Stimulated activated CD4-positive, alpha-beta T cell treated with anti-CD3 and anti-CD28 coated beads, Interleukin-15, amount 100 ng/mL, for 24 hours (primary cell): ENCODE results near the gene TUBGCP2.
"Not testable (repeated sequence)": the region's sequence is repeated elsewhere in the genome, so short reads cannot be mapped to it uniquely, and the experiment has no call there.

ENCODE experiments used
- DNase-seq: peaks from one replicate; pipeline ENCODE4 v3.0.0-alpha.2; 2020

Gene TUBGCP2

DNA sequence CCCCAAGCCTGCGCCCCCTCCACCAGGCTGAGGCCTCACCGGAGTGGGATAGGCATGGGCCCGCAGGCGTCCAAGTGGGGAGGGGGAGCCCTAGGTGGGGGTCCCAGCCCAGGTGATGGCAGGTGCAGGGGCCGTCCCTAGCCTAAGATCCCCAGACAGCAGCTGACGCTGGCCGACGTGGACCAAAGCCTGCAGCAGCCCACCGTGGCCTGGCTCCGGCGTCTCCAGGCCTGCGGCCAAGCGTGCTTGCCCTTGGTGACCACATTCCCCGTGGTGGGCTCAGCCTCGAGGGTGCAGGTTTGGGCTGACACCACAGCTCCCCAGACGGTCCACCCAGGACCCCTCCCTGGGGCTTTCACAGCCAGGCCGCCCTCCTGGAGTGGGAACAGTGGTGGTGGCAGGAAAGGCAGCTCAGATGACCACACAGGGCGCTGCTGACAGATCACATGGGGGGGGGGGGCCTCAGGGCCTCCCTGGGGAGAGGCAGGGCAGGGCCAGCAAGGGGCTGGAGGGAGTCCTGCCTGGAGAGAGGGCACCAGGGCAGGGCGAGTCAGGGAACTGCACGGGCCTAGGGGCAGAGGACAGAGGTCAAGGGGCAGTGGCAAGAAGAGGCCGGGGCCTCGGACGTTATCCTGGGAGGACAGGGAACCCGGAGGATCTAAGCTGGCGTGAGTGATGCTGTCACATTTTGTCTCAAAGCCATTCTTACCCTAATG lies 31.2 kb downstream of the TUBGCP2 start:
- no peak for DNase-seq

DNA sequence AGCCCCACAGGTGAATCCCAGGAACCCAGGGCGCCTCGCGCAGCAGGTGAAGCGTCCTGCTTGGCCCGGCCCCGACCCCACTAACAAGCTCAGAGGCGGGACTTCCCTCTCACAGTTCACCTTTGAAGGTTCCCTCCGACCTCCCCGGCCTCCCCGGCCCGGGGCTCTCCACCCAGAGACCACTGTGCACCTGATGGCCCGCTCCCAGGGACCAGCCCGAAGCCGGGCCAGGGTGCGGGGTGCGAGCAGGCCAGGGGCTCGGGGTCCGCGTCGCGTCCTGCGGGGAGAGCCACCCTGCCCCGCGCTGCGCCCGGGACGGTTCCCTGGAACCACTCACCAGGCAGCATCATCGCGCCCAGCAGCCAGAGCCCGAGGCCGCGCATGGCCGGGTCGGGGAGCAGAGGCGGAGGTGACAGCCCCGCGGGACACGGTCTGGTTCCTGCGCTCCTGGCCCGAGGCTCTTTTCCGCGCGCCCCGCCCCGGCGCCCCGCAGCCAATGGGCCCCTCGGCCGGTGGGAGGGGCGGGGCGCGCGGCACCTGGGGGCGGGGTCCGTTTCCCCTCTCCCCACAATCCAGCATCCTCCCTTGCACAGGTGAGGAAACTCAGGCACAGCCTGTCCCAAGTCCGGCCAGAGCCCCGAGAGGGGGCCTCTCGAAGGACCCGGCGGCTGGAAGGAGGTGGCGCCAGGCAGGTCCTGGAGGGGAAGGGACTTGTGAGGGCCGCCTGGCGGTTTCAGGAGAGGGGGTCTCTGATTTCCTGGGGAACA lies 32.1 kb downstream of the TUBGCP2 start, which contains the start of gene ADAM8:
Gene ADAM8, minus strand, starts transcription at position 434 of the 767 bp plus-strand sequence. Its CDS starts 51 bp downstream, at position 383.
- peak; percentile 87 for DNase-seq

DNA sequence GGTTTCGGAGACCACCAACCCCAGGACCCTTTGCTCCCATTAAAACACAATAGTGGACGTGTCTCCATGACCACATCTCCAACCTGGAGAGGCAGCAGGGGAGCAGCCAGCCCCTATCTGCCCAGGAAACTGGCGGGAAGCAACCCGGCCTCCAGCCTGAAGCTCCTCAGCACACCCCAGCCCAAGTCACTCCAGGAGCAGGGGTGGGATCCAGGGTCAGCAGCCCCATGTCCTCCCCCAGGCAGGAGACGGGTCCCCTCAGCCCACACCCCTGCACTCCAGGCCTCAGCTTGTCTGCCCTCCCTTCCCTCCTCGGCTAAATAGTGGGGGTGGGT lies 32.6 kb downstream of the TUBGCP2 start:
- no peak for DNase-seq

DNA sequence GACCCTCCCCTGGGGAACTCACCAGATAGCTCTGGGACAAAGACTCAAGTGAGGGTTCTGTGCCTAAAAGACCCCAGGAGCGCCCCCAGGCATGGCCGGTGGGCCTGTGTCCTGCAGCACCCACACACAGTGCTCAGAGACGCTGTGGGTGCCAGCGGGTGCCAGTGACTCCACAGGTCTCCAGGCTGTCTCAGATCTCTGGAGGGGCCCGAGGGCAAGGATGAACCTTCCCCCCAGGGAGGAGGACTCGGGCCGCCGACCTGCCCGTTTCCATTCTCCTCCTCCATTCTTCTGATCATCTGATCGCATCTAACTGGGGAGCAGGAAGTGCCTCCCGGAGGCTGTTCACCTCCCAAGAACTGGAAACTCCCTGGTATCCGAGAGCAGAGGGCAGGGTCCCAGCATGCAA lies 33.0 kb downstream of the TUBGCP2 start:
- peak; percentile 68 for DNase-seq

DNA sequence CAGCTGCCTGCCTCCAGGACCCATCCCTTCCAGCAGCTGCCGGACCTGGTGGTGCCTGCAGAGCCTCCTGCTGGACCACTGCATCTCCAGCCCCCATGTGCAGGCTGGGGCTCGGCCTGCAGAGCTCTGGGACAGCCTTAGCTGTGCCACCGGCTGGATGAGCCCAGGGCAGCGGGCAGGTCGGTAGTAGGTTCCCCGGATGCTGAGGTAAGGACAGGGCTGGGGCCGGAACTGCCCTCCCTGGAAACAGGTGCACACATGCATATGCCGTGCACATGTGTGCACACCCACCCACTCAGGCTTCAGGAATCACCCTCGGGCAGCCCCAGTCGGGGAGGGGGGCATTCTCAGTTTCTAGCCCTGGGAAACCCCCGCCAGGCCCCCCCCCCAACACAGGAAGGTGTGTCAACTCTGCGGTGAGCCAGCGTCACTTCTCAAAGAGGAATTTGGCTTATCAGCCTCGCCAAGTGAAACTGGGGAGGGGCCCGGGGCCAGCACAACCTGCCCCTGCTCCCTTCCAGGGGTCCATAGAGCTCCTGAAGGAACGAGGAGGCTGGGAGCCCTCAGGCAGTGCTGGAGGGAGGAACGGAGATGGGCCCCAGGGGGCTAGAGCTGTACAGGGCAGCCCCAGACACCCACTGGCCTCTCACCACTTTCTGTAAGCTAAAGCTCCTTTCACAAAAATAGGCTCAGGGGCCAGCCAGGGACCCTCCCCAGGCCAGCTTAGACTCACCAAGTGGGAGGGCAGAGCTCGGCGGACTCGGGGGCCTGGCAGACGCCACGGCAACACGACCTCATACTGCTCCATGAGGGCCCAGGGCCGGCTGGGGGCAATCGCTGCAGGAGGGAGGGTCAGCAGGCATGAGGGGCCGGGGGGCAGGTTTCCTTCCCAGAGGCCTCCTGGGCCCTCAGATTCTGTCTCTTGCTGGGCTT lies 33.7 kb downstream of the TUBGCP2 start:
- peak; percentile 91 for DNase-seq

DNA sequence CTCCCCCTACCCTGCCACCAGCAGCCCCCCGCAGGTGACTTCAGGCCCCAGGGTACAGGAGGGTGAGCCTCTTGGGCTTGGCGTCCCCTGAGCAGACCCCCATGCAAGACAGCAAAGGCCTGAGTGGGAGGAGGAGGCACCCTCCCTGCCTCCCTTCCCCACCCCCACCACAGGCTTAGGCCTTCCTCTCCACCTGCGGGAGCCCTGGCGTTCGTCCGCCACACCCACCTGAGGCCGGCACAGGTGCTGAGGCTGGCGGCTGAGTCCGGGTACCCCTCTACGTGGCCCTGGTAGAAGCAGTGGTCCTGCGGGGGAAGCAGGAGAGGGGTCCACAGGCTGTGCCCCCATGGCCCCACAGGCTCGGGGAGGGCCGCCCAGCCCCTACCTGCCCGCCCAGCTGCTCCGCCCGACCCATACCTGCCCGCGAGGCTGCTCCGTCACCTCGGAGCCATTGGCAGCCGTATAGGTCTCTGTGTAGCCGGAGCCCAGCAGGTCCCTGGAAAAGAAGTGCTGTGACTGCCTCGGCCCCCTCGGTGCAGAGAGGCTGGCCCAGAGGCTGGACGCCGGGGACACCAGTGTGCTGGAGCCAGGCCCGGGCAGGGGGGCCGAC lies 35.0 kb downstream of the TUBGCP2 start:
- no peak for DNase-seq

DNA sequence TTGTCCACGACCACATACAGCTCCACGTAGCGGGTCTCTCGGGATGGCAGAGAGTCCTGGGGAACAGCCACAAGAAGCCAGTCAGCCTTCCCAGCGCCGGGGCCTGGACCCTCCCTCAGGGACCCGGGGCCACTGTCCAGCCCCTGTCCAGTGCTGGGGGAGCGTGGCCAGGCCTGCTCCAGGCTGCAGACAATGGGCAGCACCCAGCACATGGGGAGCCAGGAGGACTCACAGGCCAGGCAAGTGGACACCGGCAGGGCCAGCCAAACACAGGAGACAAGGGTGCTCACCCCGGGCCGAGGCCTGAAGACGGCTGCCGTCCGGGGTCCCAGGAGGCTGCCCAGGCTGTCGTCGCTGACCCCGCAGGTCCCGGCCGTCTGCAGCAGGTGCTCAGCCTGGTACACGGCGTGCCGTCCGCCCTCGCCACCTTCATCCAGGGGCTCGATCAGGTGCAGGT lies 35.7 kb downstream of the TUBGCP2 start:
- no peak for DNase-seq

DNA sequence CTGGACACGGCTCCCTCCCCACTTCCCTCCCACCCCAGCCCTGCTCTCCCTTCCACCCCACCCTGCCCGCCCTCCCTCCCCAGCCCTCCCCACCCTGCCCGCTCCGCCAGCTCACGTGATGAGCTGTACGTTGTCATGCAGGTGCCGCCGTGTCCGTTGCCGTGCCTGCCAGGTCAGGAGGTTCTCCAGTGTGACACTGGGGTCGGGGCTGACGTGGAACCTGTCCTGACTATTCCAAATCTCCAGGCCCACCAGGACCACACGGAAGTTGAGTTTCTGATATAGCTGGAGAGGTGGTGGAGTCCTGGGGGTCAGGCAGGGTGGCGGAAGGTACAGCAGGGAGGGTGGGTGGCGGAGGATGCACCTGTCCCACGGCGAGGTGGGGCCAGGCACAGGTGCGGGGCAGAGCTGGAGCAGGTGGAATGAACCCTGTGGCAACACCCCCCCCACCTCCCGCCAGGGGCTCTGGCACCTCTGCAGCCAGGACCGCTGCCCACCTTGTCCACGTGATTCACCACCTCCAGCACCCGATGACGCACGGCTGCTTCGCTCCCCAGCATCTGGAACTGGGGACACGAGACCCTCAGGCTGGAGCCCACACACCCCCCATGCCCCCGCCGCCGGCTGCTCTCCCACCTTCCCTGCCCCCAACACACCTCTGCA lies 36.2 kb downstream of the TUBGCP2 start:
- no peak for DNase-seq

DNA sequence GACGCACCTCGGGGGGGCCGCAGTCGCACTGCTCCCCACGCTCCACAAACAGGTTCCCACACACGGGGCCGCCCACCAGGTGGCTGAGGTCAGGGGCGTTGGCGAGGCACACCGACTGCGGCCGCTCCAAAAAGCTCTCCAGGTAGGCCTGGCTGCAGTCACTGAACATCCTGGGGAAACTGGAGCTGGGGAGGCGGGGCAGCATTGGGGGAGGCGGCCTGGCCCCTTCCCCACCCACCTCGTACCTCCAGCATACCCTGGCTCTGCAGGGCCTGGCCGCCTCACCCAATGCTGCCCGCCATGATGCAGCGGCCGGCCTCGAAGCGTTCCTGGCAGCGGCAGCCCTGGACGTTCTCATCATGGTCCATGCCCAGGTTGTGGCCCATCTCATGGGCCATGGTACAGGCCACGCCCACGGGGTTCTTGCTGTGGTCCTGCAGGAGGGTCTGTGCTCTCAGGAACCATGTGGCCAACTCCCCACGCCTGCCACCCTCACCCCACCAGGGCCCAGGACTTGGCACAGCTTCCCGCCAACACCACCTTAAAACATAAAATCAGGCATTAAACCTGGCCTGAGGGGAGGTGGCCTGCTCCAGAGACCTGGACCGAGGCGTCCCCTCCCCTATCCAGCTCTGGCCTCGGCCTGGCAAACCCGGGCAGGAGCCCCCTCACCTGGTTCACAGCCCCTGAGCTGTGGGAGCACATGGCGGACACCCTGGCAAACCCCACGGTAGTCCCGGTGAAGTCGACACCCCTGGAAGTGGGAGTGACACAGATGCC lies 37.0 kb downstream of the TUBGCP2 start:
- no peak for DNase-seq

DNA sequence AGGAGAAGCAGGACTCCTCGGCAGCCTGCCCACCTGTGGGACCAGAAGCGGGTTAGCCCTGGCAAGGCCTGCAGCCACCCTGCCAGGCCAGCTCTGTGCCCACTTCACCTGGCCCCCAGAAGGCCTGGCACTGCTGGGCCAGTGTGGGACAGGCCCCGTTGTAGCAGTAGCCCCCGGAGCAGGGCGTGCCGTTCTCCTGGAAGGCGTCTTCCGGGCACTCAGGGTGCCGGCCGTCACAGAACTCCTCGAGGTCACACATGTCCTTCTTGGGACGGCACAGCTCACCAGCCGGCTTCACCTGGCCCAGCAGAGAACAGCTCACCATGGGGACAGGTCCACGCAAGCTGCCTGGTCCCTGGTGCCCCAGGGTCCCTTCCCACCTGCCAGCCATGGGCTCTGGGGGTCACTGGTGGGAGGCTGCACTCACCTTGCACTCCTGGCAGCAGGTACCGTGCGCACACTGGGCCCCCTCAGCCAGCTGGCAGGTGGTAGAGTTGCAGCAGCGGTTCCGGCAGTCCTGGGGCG lies 37.8 kb downstream of the TUBGCP2 start:
- no peak for DNase-seq

DNA sequence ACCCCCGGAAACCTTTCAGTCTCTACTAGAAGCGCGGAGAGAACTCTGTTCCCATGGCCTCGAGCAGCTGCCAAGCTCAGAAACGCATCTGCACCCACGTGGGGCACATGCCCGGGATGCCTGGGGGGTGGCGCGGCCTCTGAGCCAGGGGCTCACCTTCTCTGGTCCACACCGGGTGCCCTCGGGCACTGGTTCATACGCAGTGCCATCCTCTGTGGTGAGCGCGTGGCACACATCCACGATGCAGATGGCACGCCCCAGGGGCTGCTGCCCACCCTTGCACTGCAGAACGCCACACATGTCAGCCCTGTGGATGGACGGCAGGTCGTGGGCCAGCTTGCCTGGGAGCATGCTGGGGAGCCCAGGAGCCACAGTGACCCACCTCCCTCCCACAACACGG lies 38.5 kb downstream of the TUBGCP2 start:
- no peak for DNase-seq

DNA sequence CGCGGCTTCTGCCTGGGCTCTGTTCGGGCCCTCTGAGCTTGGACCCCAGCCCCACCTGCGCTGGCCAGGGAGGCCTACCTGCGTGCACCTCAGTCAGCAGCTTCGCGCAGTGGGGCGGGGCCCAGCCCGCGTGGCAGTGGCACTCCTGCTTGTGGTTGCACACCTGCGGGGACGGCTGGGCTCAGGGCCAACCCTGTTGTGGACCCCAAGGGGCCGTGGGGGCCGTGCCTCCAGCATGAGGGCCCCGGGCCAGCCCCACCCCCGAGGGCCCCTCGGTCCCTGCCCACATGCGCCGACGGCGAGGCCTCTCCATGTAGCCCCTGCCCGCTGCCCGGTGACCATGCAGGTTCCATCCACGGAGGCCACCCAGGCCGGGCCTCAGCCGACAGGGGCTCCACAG lies 39.3 kb downstream of the TUBGCP2 start:
- DNase-seq = no peak

DNA sequence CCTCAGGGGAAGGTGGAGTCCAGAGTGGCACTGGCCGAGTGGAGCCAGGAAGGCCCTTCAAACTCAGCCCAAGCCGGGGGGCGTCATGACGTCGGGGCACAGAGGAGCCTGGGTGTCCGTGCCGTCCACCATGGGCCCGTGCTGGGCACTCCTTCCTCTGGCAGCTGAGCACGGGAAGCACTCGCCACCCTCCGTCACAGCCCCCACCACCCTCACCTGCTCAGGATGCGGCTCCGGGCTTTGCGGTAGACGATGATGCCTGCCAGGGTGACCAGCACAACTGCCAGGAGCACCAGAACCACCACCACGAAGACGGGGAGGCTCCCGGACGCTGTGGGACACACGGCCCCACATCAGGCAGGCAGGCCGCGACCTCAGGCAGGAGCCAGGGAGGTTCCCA lies 40.1 kb downstream of the TUBGCP2 start:
- no peak for DNase-seq

DNA sequence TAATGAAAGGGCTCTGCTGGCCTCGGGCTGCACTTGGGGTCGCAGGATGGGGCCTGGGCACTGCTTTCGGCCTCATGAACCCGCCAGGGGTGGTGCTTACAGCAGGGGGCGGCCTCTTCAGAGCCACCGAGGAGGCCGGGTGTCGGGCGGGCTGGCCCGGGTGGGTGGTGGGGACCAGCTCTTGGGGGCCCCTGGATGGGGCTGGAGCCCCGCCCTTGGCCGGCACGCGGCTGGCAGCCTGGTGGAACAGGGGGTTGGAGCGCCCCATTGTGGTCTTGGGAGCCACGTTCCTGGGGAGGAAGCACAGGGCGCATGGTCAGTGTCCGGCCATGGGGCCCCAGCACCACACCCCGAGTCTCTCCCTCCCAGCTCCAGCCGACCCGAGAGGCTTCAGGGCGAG lies 40.8 kb downstream of the TUBGCP2 start:
- no peak for DNase-seq

DNA sequence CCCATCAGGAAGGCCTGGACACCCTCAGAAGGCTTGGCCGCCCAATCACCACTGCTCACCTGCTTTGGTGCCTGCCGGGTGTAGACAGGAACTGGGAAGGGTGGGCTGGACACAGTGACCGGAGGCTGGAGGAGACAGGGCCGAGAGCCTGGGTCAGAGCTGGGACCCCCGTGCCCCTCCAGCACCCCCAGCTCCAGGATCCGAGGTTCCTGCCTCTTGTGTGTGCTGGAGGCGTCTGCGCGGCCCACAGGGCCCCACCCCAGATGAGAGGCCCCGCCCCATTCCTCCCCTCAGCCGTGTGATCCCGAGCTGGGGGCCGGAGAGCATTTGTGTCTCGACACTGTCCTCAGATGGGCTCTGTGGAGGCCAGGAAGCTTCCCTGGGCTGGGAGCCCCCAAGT lies 41.4 kb downstream of the TUBGCP2 start:
- no peak for DNase-seq

DNA sequence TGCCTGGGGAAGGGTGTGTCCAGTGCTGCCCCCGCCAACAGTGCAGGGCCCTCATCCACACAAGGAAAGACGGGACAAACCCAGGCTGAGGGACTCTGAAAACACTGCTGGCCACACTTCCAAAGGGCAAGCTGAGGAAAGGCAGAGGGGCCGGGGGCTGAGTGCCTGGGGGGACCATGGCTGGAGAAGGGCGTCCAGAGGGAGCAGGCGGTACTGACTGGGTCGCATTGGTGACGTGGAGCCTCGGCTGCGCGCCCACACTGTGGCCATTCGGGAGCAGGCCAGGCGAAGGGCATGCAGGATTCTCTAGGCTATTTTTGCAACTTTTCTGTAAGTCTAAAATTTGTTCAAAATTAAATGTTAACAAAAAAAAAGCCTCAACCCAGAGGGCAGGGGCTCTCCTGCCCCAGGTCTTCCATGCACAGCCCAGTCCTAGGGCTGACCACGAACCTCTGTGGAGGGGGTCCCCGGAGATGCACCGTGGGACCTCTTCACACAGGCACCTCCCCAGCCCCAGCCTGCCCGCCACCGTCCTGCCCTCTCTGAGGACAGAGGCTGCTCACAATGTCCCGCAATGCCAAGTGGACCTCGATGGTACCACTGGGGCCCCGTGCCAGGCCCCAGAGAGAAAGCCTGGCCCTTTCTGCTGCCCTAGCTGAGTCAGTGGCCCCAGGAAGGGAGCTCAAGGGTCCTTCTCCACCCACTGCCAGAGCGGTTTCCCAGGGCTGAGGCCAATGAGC lies 42.4 kb downstream of the TUBGCP2 start:
- no peak for DNase-seq

DNA sequence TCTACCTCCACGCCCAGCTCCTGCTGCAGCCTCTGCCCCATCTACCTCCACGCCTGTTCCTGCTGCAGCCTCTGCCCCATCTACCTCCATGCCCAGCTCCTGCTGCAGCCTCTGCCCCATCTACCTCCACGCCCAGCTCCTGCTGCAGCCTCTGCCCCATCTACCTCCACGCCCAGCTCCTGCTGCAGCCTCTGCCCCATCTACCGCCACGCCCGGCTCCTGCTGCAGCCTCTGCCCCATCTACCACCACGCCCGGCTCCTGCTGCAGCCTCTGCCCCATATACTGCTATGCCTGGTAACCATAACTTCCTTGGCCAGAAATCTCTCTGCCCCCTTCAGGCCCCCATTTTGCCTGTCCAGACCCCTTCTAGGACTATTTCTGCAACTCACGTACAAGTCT lies 43.6 kb downstream of the TUBGCP2 start:
- not testable (repeated sequence) for DNase-seq

DNA sequence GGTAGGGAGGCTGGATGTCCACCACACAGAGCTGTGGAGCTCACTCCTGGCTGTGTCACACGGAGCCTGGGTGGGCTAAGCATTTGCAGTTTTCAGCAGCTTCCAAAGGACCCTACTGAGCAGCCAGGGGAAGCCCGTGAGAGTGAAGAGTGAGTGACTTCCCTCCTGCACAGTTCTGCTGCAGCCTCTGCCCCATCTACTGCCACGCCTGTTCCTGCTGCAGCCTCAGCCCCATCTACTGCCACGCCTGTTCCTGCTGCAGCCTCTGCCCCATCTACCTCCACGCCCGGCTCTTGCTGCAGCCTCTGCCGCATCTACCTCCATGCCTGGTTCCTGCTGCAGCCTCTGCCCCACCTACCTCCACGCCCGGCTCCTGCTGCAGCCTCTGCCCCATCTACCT lies 44.2 kb downstream of the TUBGCP2 start:
- DNase-seq = no peak

DNA sequence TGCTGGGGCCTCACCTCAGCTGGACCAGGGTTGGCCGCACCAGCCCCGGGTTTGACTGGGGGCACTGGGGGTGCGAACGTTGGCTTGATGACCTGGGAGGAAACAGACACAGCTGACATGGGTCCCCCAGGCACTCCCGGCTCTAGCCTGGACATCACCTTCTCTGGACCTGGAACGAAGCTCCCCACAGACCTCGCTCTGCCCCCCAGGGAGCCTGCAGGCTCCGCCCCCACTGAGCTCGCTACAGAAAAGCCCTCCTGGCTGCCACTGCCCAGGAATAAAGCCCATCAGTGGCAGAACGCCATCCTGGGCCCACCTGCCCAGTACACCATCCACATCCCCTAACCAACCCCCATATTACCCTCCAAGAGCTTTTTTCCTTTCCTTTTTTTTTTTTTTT lies 45.0 kb downstream of the TUBGCP2 start:
- no peak for DNase-seq

DNA sequence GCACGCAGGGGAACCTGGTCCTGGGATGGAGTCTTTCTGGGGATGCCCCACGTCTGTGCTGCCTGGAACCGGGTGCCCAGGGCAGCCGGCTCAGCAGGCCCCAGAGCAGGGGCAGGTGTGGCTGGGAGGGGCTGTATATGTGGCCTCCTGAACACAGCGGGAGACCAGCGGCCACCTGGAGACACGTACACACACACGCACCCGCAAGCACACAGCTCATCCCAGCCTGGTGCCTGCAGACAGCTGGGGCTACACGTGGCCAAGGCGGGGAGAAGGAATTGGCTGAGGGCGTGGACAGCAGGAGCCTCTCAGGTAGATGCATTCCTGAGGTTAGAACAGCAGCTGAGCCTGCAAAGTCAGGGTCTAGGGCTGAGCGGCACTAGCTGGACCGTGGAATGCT lies 46.0 kb downstream of the TUBGCP2 start:
- DNase-seq = no peak
